Measurements from ENCODE around the gene HTT. TPM values are rescaled to one million over a fixed set of nuclear protein-coding genes. Genes with fewer than 3 reads are reported as not detected.

The HTT gene
- total RNA-seq, 2 donors from 2014 or later = 104 to 109 TPM

DNA sequence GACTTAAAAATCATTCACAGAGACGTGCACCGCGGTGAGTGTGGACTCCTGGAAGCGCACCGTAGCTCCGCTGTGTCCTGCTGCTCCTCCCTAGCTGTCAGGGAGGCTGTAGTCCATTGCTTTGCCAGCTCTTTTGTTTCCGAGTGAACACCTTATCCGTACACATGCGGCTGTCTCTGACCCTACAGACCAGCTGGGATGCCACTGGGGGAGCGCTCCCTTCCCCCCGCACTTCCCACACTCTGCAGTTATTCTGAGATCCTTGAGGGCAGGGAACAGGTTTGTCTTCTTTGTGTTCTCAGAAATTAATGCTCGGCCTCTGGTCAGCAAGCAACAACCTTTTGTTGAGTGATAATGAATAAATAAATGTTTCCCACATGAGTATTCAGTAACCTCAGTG is 140.8 kb downstream of the HTT start:
- Histone ChIP-seq H3K27ac (ENCODE audit: low read depth, low read length) (no peak overlapping the region), H3K27me3 (ENCODE audit: control insufficient read depth, insufficient read depth, low read length, poor library complexity, severe bottlenecking) (no peaks in the 10 kb centered on the region), H3K9me3 (ENCODE audit: control insufficient read depth, low read length) (no peaks in the 10 kb centered on the region), H3K36me3 (ENCODE audit: control insufficient read depth, insufficient read depth, low read length) (peaks cover 92% of the 10 kb centered on the region), H3K9ac (ENCODE audit: extremely low read depth, low read length, poor library complexity, severe bottlenecking) (no peak overlapping the region), H3K4me3 (ENCODE audit: low read length) (no peak overlapping the region), H3K4me1 (ENCODE audit: control insufficient read depth, insufficient read depth, low read length) (no peaks in the 10 kb centered on the region)
- Mint-ChIP-seq H3K4me1 (no peaks in the 10 kb centered on the region), H3K4me3 (no peak overlapping the region), H3K27me3 (ENCODE audit: insufficient read depth) (no peaks in the 10 kb centered on the region), H3K27ac (no peak overlapping the region), H3K9me3 (no peaks in the 10 kb centered on the region), H3K36me3 (ENCODE audit: low read depth) (peaks cover 83% of the 10 kb centered on the region)
- 97 to 99% methylated on average over 10 to 12 of the region's 12 CpGs for WGBS, 2 experiments (ENCODE audit: insufficient coverage in 1 of 2, insufficient read length in 1 of 2)
- TF ChIP-seq, protein P1, sequence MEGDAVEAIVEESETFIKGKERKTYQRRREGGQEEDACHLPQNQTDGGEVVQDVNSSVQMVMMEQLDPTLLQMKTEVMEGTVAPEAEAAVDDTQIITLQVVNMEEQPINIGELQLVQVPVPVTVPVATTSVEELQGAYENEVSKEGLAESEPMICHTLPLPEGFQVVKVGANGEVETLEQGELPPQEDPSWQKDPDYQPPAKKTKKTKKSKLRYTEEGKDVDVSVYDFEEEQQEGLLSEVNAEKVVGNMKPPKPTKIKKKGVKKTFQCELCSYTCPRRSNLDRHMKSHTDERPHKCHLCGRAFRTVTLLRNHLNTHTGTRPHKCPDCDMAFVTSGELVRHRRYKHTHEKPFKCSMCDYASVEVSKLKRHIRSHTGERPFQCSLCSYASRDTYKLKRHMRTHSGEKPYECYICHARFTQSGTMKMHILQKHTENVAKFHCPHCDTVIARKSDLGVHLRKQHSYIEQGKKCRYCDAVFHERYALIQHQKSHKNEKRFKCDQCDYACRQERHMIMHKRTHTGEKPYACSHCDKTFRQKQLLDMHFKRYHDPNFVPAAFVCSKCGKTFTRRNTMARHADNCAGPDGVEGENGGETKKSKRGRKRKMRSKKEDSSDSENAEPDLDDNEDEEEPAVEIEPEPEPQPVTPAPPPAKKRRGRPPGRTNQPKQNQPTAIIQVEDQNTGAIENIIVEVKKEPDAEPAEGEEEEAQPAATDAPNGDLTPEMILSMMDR (conservative IDR thresholded peaks at IDR 0.05) = no peak
- DNase-seq = no peak

- no peaks in the 10 kb centered on the region for H3K9me3 ChIP-seq (ENCODE audit: control insufficient read depth, low read length)
- Mint-ChIP-seq H3K27me3 (ENCODE audit: insufficient read depth) (no peaks in the 10 kb centered on the region), H3K4me3 (no peak overlapping the region), H3K27ac (no peak overlapping the region), H3K36me3 (ENCODE audit: low read depth) (peaks cover 83% of the 10 kb centered on the region), H3K4me1 (no peaks in the 10 kb centered on the region), H3K9me3 (no peaks in the 10 kb centered on the region)
- TF ChIP-seq, protein P1 (conservative IDR thresholded peaks at IDR 0.05) = no peak
- H3K27ac ChIP-seq (ENCODE audit: low read depth, low read length) = no peak overlapping the region
- H3K9ac ChIP-seq (ENCODE audit: extremely low read depth, low read length, poor library complexity, severe bottlenecking) = no peak overlapping the region
- 81 to 97% methylated on average over 3 of the region's 4 CpGs for WGBS, 2 experiments (ENCODE audit: insufficient coverage in 1 of 2, insufficient read length in 1 of 2)
- no peaks in the 10 kb centered on the region for H3K4me1 ChIP-seq (ENCODE audit: control insufficient read depth, insufficient read depth, low read length)
- H3K27me3 ChIP-seq (ENCODE audit: control insufficient read depth, insufficient read depth, low read length, poor library complexity, severe bottlenecking) = no peaks in the 10 kb centered on the region
- no peak for DNase-seq
- H3K36me3 ChIP-seq (ENCODE audit: control insufficient read depth, insufficient read depth, low read length) = peaks cover 93% of the 10 kb centered on the region
- no peak overlapping the region for H3K4me3 ChIP-seq (ENCODE audit: low read length)
These were observed 141.3 kb downstream of the HTT start for GRCh38 chr4:3215733-3216132.

DNA sequence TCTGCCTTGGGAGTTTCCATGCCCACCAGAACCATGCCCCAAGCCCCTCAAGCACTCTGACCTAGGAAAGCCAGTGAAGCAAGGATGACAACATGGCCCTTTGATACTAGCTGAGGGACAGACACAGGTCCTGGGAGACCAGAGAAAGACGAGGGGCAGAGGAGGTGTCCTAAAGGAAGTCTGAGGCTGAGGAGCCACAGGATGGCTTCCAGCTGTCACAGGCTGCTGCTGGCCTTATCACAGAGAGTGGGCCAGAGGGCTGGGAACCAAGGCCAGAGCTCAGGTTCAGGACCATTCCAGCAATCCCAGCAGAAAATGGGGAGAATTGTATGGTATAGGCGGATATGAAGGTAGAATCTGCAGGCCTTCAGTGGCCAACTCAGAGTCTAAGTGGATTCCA is 142.8 kb downstream of the HTT start:
- peaks cover 92% of the 10 kb centered on the region for H3K36me3 Mint-ChIP-seq (ENCODE audit: low read depth)
- no peaks in the 10 kb centered on the region for H3K9me3 Mint-ChIP-seq
- Histone ChIP-seq H3K27ac (ENCODE audit: low read depth, low read length) (no peak overlapping the region), H3K9me3 (ENCODE audit: control insufficient read depth, low read length) (no peaks in the 10 kb centered on the region), H3K9ac (ENCODE audit: extremely low read depth, low read length, poor library complexity, severe bottlenecking) (no peak overlapping the region), H3K27me3 (ENCODE audit: control insufficient read depth, insufficient read depth, low read length, poor library complexity, severe bottlenecking) (no peaks in the 10 kb centered on the region), H3K4me1 (ENCODE audit: control insufficient read depth, insufficient read depth, low read length) (no peaks in the 10 kb centered on the region), H3K4me3 (ENCODE audit: low read length) (no peak overlapping the region), H3K36me3 (ENCODE audit: control insufficient read depth, insufficient read depth, low read length) (peaks cover 94% of the 10 kb centered on the region)
- DNase-seq = no peak
- no peaks in the 10 kb centered on the region for H3K27me3 Mint-ChIP-seq (ENCODE audit: insufficient read depth)
- no peak overlapping the region for H3K4me3 Mint-ChIP-seq
- 91 to 94% methylated on average over 2 of the region's 2 CpGs for WGBS, 2 experiments (ENCODE audit: insufficient coverage in 1 of 2, insufficient read length in 1 of 2)
- no peak overlapping the region for H3K27ac Mint-ChIP-seq
- TF ChIP-seq, protein P1 (conservative IDR thresholded peaks at IDR 0.05) = no peak
- no peaks in the 10 kb centered on the region for H3K4me1 Mint-ChIP-seq
